CD4-positive, CD25-positive, alpha-beta regulatory T cell (primary cell): ENCODE data around the gene EIF3M. TPM values are rescaled to one million over a fixed set of nuclear protein-coding genes. Genes with fewer than 3 reads are reported as not detected.

Experiments
- ATAC-seq, 2 donors: fragments of 150-1000 bp; cut with Tn5 transposase; one replicate each; pipeline ENCODE4 v1.10.0; 2021; ENCODE audit warnings: low read depth in 2 of 2, moderate number of reproducible peaks in 2 of 2, moderate library complexity in 1 of 2
- DNase-seq, 3 donors: peaks; one replicate each; pipeline versions ENCODE4 v3.0.0 to v3.0.0-alpha.2; 2012 to 2022; ENCODE audit warnings: mixed read lengths in 1 of 3
- H3K27ac ChIP-seq: one replicate; pipeline ENCODE4 v1.7.0; 2013; ENCODE audit warnings: mild to moderate bottlenecking, low read length; ENCODE audit not compliant: insufficient read depth, poor library complexity, severe bottlenecking
- H3K27me3 ChIP-seq: one replicate; pipeline ENCODE4 v1.7.0; 2013; ENCODE audit warnings: low read length; ENCODE audit not compliant: control insufficient read depth, insufficient read depth
- H3K36me3 ChIP-seq: one replicate; pipeline ENCODE4 v1.7.0; 2013; ENCODE audit warnings: mild to moderate bottlenecking, low read length, moderate library complexity; ENCODE audit not compliant: control insufficient read depth, insufficient read depth
- H3K4me1 ChIP-seq: 2 replicates; pipeline ENCODE4 v1.7.0; 2013; ENCODE audit warnings: mild to moderate bottlenecking, low read length; ENCODE audit not compliant: insufficient read depth, control insufficient read depth, poor library complexity, severe bottlenecking
- H3K4me3 ChIP-seq: one replicate; pipeline ENCODE4 v1.7.0; 2013; ENCODE audit warnings: low read depth, mild to moderate bottlenecking, low read length, moderate library complexity
- H3K9me3 ChIP-seq, 2 experiments: 1 replicate in 1 of 2; 2 replicates in 1 of 2; pipeline ENCODE4 v1.7.0; 2013; ENCODE audit warnings: low read length in 2 of 2, mild to moderate bottlenecking in 1 of 2, moderate library complexity in 1 of 2; ENCODE audit not compliant: control insufficient read depth in 2 of 2
- H3K27ac Mint-ChIP-seq, 3 donors: one replicate each; pipeline ENCODE4 v1.8.0; 2020 to 2022; ENCODE audit warnings: mild to moderate bottlenecking in 3 of 3, mixed read lengths in 3 of 3, moderate library complexity in 2 of 3
- H3K27me3 Mint-ChIP-seq: one replicate; pipeline ENCODE4 v1.8.0; 2022; ENCODE audit warnings: mild to moderate bottlenecking, mixed read lengths
- H3K36me3 Mint-ChIP-seq: one replicate; pipeline ENCODE4 v1.8.0; 2020; ENCODE audit warnings: mixed read lengths
- H3K4me1 Mint-ChIP-seq, 4 donors: one replicate each; pipeline ENCODE4 v1.8.0; 2020 to 2022; ENCODE audit warnings: mixed read lengths in 4 of 4, mild to moderate bottlenecking in 1 of 4
- H3K4me3 Mint-ChIP-seq, 4 donors: one replicate each; pipeline ENCODE4 v1.8.0; 2020 to 2022; ENCODE audit warnings: mild to moderate bottlenecking in 4 of 4, mixed read lengths in 4 of 4, moderate library complexity in 3 of 4
- H3K9me3 Mint-ChIP-seq, 7 donors: one replicate each; pipeline ENCODE4 v1.8.0; 2020 to 2022; ENCODE audit warnings: mixed read lengths in 7 of 7, mild to moderate bottlenecking in 3 of 7, moderate library complexity in 2 of 7
- polyA plus RNA-seq, 4 donors: library from polyadenylated mRNA; unstranded; fragments of 300-500 nt; fragmentation: Illumina TruSeq; gene quantifications; one replicate each; pipeline ENCODE4 v1.2.3, GENCODE V29; 2021
- total RNA-seq: library from RNA; stranded (reverse); gene quantifications from one replicate; pipeline ENCODE4 v1.2.3, GENCODE V29; 2022

Gene EIF3M
- total RNA-seq (191 TPM), polyA plus RNA-seq (100 to 1,000 TPM; 283 to 323 (median 293) TPM)

DNA sequence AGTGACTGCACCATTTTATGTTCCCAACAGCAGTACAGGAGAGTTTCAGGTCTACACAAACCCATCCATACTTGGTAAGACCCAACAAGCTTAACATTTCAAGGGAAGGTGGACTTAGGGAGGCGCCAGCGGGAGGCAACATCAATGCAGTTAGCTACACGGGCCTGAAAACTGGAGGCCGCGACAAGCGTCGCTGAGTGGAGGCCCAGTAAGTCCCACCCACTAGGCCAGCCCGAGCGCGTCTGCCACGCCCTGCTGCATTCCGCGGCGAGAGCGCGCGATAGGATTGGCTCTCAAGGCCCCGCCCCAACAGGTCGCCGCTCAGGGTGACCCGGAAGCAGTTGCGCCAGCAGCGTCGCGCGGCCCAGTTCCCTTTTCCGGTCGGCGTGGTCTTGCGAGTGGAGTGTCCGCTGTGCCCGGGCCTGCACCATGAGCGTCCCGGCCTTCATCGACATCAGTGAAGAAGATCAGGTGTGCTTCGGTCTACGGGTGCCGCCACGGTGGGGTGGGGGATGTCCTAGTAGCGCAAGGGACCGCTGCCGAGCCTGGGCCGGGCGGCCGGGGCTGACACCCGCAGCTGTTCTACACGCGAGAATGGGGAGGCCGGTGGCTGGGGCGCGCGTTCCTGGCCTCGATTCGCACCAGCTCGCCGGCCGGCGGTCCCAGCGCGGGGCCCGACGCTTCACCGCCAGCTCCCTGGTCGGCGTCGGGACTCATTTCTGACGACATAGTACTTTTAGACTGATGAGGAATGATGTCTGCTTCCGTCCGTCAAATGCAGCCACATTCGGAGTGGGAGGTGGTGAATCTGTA, at the start of gene EIF3M:
EIF3M (plus strand) TSS at position 373 of the 813 bp plus-strand sequence; CDS start at position 430, 57 bp downstream.
- H3K9me3 ChIP-seq = no peaks in the 10 kb centered on the region
- peak; percentile 100 for ATAC-seq
- Mint-ChIP-seq H3K4me3 (peak within 1 kb of the TSS; percentile 93 to 99 (median 98)), H3K4me1 (peaks cover 11 to 52% (median 39%) of the 10 kb centered on the region in 4 donors), H3K27ac (peak within 1 kb of the TSS; percentile 98 to 99 (median 99)), H3K9me3 (no peaks in the 10 kb centered on the region), H3K27me3 (peaks cover 11% of the 10 kb centered on the region), H3K36me3 (peaks cover 5% of the 10 kb centered on the region)
- peak within 1 kb of the TSS; percentile 93 for H3K4me3 ChIP-seq
- peaks cover 3% of the 10 kb centered on the region for H3K27me3 ChIP-seq
- peak within 1 kb of the TSS; percentile 89 for H3K27ac ChIP-seq
- peaks cover 30% of the 10 kb centered on the region for H3K4me1 ChIP-seq
- H3K36me3 ChIP-seq = peaks cover 6% of the 10 kb centered on the region
- peak; percentile 90 to 98 (median 94) for DNase-seq

DNA sequence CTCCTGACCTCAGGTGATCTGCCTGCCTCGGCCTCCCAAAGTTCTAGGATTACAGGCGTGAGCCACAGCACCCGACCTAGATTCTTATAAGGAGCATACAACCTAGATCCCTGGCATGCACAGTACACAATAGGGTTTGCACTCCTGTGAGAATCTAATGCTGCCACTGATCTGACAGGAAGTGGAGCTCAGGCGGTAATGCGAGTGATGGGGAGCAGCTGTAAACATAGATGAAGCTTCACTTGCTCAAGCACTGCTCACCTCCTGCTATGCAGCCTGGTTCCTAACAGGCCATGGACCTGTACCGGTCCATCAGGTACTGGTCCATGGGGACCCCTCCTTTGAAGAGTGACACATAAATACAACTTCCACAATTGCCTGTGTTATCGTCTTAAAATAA, 44.8 kb upstream of the EIF3M start:
- no peaks in the 10 kb centered on the region for H3K36me3 Mint-ChIP-seq
- H3K27ac Mint-ChIP-seq = no peak overlapping the region
- H3K36me3 ChIP-seq = no peaks in the 10 kb centered on the region

DNA sequence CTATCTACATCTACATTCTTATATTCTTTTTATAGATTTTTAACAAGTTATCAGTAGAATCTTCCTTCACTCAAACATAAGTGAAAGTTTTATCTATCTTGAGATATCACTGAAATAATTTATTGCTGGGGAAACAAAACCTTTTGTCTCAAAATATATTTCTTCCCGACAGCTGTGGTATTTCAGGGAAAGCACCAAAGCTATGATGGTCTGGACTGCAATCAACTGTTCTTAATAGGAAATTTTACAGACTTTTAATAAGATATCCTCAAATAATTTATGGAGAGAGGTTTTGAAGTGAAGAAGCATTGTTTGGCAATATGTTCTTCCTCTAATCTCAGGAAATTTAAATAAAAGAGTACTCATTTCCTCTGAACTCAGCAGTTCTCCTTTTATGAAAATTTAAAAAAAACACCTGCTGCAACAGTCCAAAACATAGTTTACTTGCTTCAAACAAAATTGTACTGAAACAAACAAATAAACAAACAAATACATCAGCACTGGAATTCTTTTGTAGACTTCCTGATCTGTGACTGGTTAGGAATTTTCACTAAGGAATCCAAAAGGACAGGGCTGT, 33.9 kb upstream of the EIF3M start:
- Histone ChIP-seq H3K4me3 (no peak overlapping the region), H3K4me1 (no peaks in the 10 kb centered on the region), H3K27me3 (peaks cover 10% of the 10 kb centered on the region), H3K27ac (no peak overlapping the region), H3K36me3 (no peaks in the 10 kb centered on the region), H3K9me3 (no peaks in the 10 kb centered on the region)
- H3K4me3 Mint-ChIP-seq = no peak overlapping the region
- ATAC-seq = no peak
- peaks cover 0 to 2% (median 0%) of the 10 kb centered on the region in 7 donors for H3K9me3 Mint-ChIP-seq
- H3K27ac Mint-ChIP-seq = no peak overlapping the region
- H3K36me3 Mint-ChIP-seq = no peaks in the 10 kb centered on the region
- peaks cover 22% of the 10 kb centered on the region for H3K27me3 Mint-ChIP-seq
- H3K4me1 Mint-ChIP-seq = no peaks in the 10 kb centered on the region
- no peak for DNase-seq

More for the DNA sequence above, 44.8 kb upstream of the EIF3M start:
- H3K9me3 ChIP-seq = no peaks in the 10 kb centered on the region
- no peak overlapping the region for H3K4me3 Mint-ChIP-seq
- no peaks in the 10 kb centered on the region for H3K4me1 ChIP-seq
- no peaks in the 10 kb centered on the region for H3K27me3 Mint-ChIP-seq
- no peaks in the 10 kb centered on the region for H3K9me3 Mint-ChIP-seq
- no peaks in the 10 kb centered on the region for H3K27me3 ChIP-seq
- H3K27ac ChIP-seq = no peak overlapping the region
- ATAC-seq (no peak), DNase-seq (no peak)
- H3K4me1 Mint-ChIP-seq = no peaks in the 10 kb centered on the region
- no peak overlapping the region for H3K4me3 ChIP-seq

DNA sequence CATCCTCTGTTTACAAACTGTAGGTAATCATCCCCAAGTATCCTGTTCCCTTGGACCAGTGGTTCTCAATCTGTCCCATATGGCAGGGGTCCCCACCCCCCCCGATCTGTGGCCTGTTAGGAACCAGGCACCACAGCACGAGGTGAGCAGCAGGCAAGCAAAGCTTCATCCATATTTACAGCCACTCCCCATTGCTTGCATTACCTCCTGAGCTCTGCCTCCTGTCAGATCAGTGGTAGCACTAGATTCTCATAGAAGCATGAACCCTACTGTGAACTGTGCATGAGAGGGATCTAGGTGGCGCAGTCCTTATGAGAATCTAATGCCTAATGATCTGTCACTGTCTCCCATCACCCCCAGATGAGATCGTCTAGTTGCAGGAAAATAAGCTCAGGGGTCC, 33.4 kb upstream of the EIF3M start:
- H3K36me3 ChIP-seq = no peaks in the 10 kb centered on the region
- DNase-seq = no peak
- H3K9me3 ChIP-seq = no peaks in the 10 kb centered on the region
- H3K4me3 ChIP-seq = no peak overlapping the region
- Mint-ChIP-seq H3K36me3 (no peaks in the 10 kb centered on the region), H3K4me3 (no peak overlapping the region), H3K9me3 (peaks cover 0 to 2% (median 0%) of the 10 kb centered on the region in 7 donors), H3K4me1 (no peaks in the 10 kb centered on the region), H3K27me3 (peaks cover 22% of the 10 kb centered on the region), H3K27ac (no peak overlapping the region)
- H3K27me3 ChIP-seq = peaks cover 10% of the 10 kb centered on the region
- no peaks in the 10 kb centered on the region for H3K4me1 ChIP-seq
- ATAC-seq = no peak
- no peak overlapping the region for H3K27ac ChIP-seq

DNA sequence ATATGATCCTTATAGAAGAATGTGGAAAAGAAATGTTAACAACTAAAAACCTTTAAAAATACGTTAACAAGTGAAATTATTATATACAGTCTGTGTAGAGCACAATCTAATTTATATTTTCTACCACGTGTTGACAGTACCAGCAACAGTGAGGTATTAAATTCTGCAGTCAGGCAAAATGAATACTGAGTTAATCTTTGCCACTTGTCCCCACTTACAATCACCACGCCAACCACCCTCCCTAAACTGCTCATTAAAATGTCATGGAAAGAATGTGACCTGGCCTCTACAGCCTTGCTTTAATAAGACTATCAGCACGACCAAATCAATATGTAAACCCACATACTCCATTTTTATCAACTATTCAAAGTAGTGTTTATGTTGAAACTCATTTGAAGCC, 28.5 kb upstream of the EIF3M start:
- DNase-seq (no peak), ATAC-seq (no peak)
- Histone ChIP-seq H3K36me3 (no peaks in the 10 kb centered on the region), H3K4me1 (no peaks in the 10 kb centered on the region), H3K9me3 (no peaks in the 10 kb centered on the region), H3K27ac (no peak overlapping the region), H3K27me3 (peaks cover 5% of the 10 kb centered on the region), H3K4me3 (no peak overlapping the region)
- H3K27me3 Mint-ChIP-seq = peaks cover 5% of the 10 kb centered on the region
- H3K4me3 Mint-ChIP-seq = peak overlapping the region in 1 of 4 donors; percentile 27
- no peaks in the 10 kb centered on the region for H3K36me3 Mint-ChIP-seq
- H3K4me1 Mint-ChIP-seq = no peaks in the 10 kb centered on the region
- peaks cover 0 to 1% (median 0%) of the 10 kb centered on the region in 7 donors for H3K9me3 Mint-ChIP-seq
- H3K27ac Mint-ChIP-seq = no peak overlapping the region

DNA sequence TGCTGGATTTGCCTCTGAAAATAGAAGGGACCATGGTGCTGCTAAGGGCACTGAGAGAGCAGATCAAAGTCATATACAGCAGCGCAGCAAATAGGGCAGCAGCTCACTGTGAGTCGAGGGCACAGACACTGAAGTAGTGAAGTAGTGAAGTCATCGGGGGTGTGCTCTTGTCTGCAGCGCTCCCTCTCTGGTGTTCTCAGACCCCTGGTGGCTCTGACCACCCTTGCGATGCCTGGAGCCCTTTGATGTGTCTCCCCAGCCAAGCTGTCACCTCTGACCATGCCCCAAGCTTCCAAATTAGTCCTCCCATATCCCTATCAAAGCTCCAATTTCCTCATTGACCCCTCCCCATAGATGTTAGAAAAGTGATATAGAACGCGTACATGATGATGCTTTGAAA, 27.7 kb upstream of the EIF3M start:
- Histone ChIP-seq H3K27me3 (peaks cover 4% of the 10 kb centered on the region), H3K4me1 (no peaks in the 10 kb centered on the region), H3K4me3 (no peak overlapping the region), H3K36me3 (no peaks in the 10 kb centered on the region), H3K9me3 (no peaks in the 10 kb centered on the region), H3K27ac (no peak overlapping the region)
- DNase-seq (no peak), ATAC-seq (no peak)
- Mint-ChIP-seq H3K4me1 (no peaks in the 10 kb centered on the region), H3K36me3 (no peaks in the 10 kb centered on the region), H3K27me3 (peaks cover 5% of the 10 kb centered on the region), H3K9me3 (peaks cover 0 to 1% (median 0%) of the 10 kb centered on the region in 7 donors), H3K4me3 (no peak overlapping the region), H3K27ac (no peak overlapping the region)

DNA sequence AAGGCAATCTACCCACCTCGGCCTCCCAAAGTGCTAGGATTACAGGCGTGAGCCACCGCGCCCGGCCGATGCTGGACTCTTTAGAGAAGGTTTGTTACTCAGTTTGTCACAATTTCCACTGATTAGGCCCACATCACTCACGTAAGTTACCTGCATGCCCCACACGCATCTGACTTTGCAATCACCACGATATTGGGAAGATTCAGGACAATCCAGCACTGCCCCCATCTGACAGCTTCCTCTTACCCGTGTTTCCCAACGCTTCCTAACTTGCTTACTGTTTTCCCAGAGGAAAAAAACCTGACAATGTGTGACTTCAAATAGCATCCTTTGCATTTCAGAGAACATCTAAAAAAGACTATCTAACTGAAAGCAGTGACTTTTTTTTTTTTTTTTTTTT, 21.8 kb upstream of the EIF3M start:
- peaks cover 0 to 6% (median 3%) of the 10 kb centered on the region in 4 donors for H3K4me1 Mint-ChIP-seq
- ATAC-seq = no peak
- no peaks in the 10 kb centered on the region for H3K9me3 ChIP-seq
- H3K27me3 ChIP-seq = no peaks in the 10 kb centered on the region
- no peak overlapping the region for H3K4me3 Mint-ChIP-seq
- no peaks in the 10 kb centered on the region for H3K27me3 Mint-ChIP-seq
- no peak overlapping the region for H3K27ac Mint-ChIP-seq
- no peaks in the 10 kb centered on the region for H3K36me3 ChIP-seq
- H3K4me3 ChIP-seq = no peak overlapping the region
- H3K9me3 Mint-ChIP-seq = no peaks in the 10 kb centered on the region
- H3K27ac ChIP-seq = no peak overlapping the region
- DNase-seq = no peak
- H3K4me1 ChIP-seq = peaks cover 4% of the 10 kb centered on the region
- H3K36me3 Mint-ChIP-seq = no peaks in the 10 kb centered on the region
